D721Med (cell line): ENCODE results near the gene PCBP2.

ENCODE experiments used
- DNase-seq: peaks from one replicate; pipeline ENCODE4 v3.0.0; 2011; ENCODE audit warnings: low spot score; ENCODE audit not compliant: insufficient read length
- FAIRE-seq: peaks from 2 replicates; lab custom pipeline; 2011; peaks lifted over from hg19 to GRCh38; lab: Jason Lieb, UNC
- TF ChIP-seq, protein P1 (sequence below): IDR thresholded peaks from 2 replicates; pipeline ENCODE4 v1.5.1; 2012; ENCODE audit warnings: mild to moderate bottlenecking, control low read depth; ENCODE audit not compliant: insufficient read depth; ENCODE audit errors: missing control alignments

PCBP2 gene

DNA sequence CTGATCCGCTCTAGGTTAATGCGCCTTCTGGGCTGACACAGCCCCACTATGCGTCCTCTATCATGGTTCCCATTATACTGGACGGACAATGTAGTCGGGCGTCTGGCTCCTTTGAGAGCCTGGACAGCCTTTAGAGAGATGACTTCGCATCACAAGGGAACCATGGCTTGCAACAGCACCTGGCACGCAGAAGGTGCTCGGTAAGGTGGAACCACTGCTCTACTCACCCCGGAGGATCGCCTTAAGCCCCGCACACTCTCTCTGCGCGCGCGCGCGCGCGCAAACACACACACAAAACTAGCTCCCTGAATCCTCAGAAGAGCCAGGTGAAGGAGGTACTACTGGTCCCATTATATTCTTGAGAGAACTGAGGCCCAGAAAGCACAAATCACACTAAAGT is 40.3 kb downstream of the PCBP2 start:
- TF ChIP-seq, protein P1, sequence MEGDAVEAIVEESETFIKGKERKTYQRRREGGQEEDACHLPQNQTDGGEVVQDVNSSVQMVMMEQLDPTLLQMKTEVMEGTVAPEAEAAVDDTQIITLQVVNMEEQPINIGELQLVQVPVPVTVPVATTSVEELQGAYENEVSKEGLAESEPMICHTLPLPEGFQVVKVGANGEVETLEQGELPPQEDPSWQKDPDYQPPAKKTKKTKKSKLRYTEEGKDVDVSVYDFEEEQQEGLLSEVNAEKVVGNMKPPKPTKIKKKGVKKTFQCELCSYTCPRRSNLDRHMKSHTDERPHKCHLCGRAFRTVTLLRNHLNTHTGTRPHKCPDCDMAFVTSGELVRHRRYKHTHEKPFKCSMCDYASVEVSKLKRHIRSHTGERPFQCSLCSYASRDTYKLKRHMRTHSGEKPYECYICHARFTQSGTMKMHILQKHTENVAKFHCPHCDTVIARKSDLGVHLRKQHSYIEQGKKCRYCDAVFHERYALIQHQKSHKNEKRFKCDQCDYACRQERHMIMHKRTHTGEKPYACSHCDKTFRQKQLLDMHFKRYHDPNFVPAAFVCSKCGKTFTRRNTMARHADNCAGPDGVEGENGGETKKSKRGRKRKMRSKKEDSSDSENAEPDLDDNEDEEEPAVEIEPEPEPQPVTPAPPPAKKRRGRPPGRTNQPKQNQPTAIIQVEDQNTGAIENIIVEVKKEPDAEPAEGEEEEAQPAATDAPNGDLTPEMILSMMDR: no peak
- DNase-seq (no peak), FAIRE-seq (no peak)

DNA sequence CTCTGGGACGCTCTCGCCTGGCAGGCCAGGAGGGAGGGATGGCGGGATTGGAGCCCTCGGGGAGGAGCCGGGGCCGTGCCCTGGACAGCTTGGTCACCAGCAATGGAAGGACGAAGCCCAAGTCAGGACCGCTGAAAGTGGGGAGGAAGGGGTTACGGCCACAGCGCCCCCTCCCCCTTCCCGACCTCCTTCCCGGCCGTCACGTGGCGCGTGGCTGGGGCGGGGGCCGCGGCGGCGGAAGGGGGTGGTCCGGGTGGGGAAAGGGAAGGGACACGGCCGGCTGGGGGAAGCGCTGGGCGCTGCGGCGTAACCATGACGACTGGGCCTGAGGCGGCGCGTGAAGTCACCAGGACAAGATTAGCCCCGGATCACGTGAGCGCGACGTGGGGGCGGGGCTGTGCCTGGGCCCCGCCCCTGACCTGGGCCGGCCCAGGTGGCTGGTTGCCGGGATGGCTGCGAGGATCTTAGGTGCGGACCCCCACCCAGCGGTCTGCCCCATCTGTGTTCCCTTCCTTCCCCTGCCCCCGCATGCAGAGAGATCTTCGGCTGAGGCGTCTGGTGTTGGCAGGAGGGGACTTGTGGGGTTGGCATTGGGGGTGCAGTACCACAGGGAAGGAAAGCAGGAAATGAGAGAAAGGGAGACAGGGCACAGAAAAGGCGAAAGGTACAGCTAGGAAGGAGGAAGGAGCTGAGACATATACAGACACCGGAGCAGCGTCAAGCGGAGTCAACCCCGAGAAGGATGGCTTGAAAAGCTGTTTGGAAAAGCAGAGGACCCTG is 41.1 kb downstream of the PCBP2 start:
- FAIRE-seq (no peak), DNase-seq (no peak)
- TF ChIP-seq, protein P1: peak; percentile 5

DNA sequence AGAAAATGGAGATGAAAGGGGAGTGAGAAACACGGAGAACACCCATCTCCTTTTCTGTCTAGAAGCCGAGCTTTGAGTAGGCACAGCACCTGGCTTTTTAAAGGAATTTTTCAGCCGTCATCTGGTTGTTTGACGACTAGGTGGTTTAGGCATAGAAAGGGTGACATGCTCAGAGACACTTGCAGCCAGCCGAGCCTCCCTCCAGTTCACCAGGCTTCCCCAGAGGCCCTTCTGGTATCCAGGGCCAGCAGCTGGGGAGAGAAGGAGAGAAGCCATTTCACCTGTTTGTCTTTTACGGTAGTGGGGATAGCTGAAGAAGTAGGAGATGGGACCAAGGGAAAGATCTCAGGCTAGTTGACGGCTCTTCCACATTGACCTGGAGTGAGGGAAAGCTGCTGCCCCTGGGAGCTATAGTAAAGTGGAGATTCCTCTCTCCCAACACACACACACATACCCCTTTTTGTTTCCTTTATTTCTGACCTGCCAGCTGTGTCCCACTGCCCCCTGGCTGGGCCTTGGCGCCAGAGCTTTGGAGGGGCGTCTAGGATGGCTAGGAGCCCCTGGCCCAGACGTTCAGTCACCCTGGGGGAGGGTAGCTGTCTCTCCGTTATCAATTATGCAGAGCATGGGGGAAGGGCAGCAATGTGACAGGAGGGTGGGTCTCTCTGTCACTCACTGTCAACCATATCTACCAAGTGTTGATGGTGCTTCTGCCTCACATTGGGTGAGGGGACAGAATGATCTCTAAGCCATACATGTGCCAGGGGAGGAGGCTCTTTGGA is 41.9 kb downstream of the PCBP2 start:
- TF ChIP-seq, protein P1: no peak

DNA sequence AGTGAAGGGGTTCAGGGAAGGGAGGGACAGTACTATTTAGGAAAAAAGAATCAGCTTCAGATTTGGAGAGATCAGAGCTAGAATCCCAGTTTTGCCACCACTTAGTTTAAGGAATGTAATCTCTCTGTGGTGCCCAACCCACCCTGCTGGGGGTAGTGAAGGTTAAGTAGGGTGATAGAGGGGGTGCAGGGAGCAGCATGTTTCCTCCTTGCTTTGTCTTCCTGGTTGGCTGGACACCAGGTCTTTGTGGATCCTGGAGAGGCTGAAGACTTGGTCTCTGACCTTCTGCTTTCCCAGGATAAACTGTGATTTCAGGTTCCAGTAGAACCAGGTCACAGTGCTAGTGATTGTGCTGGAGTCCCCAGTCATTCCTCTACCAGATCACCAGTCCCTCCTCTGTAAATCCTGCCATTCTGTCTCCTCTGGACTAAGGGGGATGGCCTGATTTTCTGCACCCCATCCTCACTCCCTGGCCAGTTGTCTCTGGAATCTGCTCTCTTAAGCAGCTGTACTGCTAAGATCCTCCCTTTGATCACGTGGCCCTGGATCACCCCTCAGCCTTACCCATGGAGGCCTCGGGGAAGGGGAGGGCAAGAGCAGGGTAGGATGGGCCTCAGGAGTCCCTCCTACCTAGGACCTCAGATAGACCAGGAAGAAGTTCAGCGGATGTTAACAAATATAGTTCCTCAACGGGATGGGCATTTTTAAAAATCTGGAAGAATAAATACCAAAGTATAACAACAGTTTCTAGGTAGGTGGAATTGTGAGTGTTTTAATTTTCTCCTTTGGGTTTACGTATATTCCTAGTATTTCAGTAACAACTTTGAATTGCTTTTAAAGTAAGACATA is 44.2 kb downstream of the PCBP2 start:
- DNase-seq: no peak
- no peak for FAIRE-seq

More for the DNA sequence above, 41.9 kb downstream of the PCBP2 start:
- DNase-seq (no peak), FAIRE-seq (no peak)

DNA sequence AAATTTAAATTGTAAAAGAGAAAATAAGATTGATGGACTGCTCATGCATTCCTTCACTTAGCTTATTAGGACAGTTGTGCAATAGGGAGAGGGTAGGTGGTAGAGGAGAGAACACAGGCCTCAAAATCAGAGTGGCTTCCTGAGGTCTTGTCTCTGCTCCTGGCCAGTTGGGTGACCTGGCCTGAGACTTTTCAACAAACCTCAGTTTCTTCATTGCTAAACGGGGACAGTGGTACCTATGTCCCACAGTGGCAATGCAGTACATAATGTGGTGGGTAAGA is 44.8 kb downstream of the PCBP2 start:
- DNase-seq: no peak
- TF ChIP-seq, protein P1: no peak
- FAIRE-seq: no peak

More for the DNA sequence above, 44.2 kb downstream of the PCBP2 start:
- TF ChIP-seq, protein P1: no peak

DNA sequence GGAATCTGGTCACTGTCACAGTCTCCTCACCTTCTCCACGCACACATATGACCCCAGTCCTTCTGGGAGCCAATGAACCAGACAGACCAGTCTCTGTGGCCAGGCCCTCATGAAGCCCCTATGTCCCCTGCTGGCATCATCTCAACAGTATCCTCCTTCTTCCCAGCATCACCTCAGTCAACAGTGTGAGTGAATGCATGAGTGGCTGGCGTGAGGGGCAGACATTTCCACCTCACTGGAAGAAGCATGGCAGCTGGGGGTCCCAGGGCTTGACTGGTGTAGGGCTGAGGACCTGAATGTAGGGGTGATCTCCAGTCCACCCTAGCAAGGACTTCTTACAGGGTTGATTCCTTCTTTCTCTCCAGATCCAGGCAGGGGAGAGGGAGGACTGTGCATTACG is 45.6 kb downstream of the PCBP2 start:
- FAIRE-seq (no peak), DNase-seq (no peak)
- TF ChIP-seq, protein P1: no peak
